GM19238 (cell line): ENCODE measurements around the gene ACOT4.
A peak's percentile ranks its signal among the peaks of the same experiment; 100 is the strongest.
"Not testable (repeated sequence)": the region's sequence is repeated elsewhere in the genome, so short reads cannot be mapped to it uniquely, and the experiment has no call there.

Experiments used
- DNase-seq: peaks from one replicate; pipeline ENCODE4 v3.0.0; 2011; ENCODE audit warnings: low spot score; ENCODE audit not compliant: insufficient read length

Gene ACOT4

DNA sequence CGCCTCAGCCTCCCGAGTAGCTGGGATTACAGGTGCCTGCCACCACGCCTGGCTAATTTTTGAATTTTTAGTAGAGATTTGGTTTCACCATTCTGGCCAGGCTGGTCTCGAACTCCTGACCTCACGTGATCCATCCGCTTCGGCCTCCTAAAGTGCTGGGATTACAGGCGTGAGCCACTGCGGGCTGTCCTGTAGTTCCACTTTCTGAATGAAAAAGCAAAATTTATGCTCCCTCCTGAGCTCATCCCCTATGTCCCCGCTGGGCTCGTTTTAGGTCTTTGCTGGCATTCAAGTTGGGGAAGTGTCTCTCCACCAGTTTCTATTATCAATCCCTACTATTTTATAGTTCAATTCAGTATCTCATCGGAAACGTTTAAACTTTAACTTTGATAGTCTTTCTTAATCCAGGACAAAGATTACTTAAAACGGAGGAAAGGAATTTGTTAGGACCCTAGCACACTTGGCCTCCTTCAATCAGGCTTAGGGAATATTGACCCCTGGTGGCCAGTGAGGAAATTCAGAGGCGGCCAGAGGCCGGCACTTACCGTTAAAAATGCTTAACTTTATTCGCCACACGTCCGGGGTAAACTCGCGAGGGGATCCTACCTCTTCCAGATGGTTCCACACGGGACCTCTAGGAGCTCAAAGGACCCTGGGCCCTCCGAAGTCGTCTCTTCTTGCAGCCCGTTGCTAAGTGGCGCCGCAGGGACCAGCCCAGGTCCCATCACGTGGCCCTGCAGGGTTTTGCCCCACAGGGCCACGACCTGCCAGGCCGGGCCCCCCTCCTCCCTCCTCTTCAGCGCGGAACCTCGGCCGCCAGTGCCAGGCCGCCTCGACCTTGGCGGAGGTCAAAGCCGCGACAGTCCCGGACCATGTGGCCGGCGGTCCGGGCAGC lies 41.7 kb downstream of the ACOT4 start:
- peak; percentile 60 for DNase-seq

DNA sequence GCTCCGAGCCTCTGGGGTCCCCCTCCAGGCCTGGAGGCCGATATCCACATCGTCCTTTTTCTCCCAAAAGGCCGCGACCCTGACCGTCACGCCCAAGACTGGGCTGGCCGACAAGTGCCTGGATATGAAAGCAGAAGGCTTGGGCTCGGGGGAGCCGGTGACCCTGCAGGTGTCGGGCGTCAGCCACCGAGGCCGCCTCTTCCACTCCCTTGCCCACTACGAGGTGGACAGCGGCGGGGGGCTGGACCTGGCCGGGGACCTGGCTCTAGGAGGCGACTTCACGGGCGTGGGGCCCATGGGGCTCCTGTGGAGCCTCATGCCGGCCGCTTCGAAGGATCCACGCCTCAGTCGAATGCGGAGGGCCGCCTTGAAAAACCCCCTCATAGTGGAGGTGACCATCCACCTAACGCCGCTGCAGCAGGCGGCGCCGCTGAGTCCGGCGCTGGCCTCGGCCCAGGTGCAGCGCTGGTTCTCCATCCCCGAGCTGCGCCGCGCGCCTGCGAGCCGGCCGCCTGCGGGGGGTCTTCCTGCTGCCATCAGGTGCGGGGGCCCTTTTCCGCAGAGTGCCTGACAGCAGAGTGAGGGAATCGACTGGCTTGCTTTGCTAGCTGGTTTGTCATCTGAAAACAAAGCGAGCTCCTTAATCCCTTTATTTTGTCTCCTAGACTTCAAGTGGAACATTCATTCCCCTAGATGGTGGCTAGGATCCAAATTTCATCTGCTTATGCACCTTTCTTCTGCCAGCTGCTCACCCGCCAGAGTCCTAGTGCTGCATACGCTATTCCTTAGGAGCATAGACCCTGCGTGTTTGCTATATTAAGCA lies 42.5 kb downstream of the ACOT4 start:
- DNase-seq, result peak; percentile 13

DNA sequence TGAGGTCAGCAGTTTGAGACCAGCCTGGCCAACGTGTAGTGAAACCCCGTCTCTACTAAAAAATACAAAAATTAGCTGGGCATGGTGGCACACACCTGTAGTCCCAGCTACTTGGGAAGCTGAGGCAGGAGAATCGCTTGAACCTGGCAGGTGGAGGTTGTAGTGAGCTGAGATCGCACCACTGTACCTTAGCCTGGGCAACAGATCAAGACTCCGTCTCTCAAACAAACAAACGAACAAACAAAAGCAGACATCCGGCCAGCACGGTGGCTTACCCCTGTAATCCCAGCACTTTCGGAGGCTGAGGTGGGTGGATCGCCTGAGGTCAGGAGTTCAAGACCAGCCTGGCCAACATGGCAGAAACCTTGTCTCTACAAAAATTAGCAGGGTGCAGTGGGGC lies 44.7 kb downstream of the ACOT4 start:
- DNase-seq, result not testable (repeated sequence)

DNA sequence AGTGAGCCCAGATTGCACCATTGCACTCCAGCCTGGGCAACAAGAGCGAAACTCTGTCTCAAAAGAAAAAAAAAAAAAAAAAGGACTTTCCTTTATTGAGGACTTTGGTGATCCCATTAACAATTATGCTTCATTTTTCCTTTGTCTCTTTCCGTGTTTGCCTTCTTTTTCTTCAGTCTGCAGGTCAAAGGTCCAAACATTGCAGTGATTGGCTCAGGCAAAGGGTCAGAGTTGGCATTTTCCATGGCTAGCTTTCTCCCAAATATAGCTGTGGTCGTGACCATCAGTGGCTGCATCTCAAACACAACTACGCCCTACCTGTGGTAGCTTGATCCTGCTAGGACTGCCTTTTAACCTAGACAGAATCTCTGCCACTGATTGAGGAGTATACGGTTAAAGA lies 46.2 kb downstream of the ACOT4 start:
- DNase-seq, result no peak

DNA sequence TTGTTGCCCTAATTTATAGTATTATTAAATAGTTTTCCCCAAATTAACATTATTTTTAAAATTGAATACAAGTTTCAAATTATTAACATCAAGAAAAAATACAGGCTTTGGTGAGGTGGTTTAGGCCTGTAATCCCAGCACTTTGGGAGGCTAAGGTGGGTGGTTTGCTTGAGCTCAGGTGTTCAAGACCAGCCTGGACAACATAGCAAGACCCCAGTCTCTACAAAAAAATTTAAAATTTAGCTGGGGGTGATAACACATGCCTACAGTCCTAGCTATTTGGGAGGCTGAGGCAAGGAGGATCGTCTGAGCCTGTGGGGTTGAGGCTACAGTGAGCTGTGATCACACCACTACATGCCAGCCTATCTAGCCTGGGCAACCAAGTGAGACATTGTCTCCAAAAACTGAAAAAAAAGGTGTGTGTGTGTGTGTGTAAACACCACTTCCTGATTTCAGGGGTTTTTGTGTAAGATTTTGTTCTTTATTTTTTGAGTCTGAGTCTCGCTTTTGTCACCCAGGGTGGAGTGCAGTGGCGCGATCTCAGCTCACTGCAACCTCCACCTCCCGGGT lies 49.2 kb downstream of the ACOT4 start:
- DNase-seq, result no peak

DNA sequence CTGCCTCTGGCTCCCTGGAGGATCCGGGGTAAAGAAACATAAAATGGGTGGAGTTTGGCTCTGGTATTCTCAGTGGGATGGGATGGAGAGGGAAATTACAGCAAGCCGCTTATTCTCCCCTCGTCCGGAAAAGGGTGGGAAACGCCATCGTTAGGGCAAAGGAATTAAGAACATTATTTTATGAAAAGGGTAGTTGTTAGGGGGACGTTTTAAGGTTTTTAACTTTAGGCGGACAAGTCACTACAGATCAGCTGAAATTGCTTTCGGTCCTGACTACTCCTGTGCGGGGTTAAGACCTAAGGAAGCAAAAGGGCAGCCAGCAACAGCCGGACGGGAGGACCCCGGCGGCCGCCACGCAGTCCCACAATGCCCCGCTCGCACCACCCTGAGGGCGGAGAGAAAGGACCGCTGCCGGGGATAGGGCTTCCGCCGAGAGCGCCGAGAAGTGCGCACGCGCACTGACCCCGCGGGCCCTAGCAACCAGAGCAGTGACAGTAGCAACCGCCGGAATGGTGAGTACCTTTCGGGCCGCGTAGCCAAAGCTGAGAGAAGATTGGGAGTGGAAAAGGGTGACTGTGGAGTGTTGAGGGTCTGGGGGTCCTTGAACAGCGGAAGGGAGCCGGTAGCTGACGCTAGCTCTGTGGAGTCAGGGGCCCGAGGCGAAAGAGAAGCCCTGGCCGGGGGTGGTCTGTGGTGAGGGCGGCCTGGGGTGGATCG lies 53.0 kb downstream of the ACOT4 start, which contains the start of gene DNAL1:
DNAL1 (plus strand) TSS at position 456 of the 717 bp plus-strand sequence; CDS start at position 510, 54 bp downstream.
- DNase-seq, result peak; percentile 97

DNA sequence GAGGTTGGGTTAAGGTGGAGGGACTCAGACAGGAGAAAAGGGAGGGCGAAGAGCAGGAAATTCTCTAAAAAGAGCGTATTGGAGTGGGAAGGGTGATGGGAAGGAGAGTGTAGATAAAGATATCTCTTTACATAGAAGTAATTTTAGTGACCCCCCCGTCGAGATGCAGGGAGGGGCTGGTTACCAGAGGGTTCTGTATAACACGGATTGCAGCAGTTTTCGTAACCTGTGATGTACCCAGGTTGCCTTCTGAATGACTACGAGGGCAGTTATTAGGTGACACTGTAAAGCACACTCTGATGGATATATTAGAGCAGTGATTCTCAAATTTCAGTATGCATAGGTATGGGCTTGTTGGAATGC lies 53.6 kb downstream of the ACOT4 start:
- DNase-seq, result no peak
